ENCODE results near the gene ACSF2. TPM values are rescaled to one million over a fixed set of nuclear protein-coding genes. Genes with fewer than 3 reads are reported as not detected.

Gene ACSF2
- total and polyA plus RNA-seq, 2 of the 13 experiments (the other 11 are each of a cell fraction or from before 2014, with no cell fraction given) = 87.3 to 109 TPM

- no peak for TF ChIP-seq DNMT3B (CRISPR knock-in tag; conservative IDR thresholded peaks at IDR 0.05)
- no peak for TF ChIP-seq TP53 (CRISPR knock-in tag; conservative IDR thresholded peaks at IDR 0.05)
- TF ChIP-seq FOXC1 (CRISPR knock-in tag; IDR thresholded peaks at IDR 0.05; ENCODE audit: borderline replicate concordance) = peak; percentile 87
- TF ChIP-seq ZNF124 (CRISPR knock-in tag; IDR thresholded peaks at IDR 0.05) = peak; percentile 88
- peak; percentile 80 for TF ChIP-seq HDAC1 (CRISPR knock-in tag; IDR thresholded peaks at IDR 0.05)
- TF ChIP-seq ZNF746 (CRISPR knock-in tag; IDR thresholded peaks at IDR 0.05) = peak; percentile 74
- no peak for TF ChIP-seq ZBTB8A (CRISPR knock-in tag; IDR thresholded peaks at IDR 0.05; ENCODE audit: borderline replicate concordance, low read depth)
- TF ChIP-seq ZBTB21 (CRISPR knock-in tag; IDR thresholded peaks at IDR 0.05) = no peak
- no peak for TF ChIP-seq MTA3 (CRISPR knock-in tag; IDR thresholded peaks at IDR 0.05)
- TF ChIP-seq ATF1 (CRISPR knock-in tag; IDR thresholded peaks at IDR 0.05) = no peak
- TF ChIP-seq ZNF20 (CRISPR knock-in tag; IDR thresholded peaks at IDR 0.05) = peak; percentile 86
- TF ChIP-seq, protein P1, sequence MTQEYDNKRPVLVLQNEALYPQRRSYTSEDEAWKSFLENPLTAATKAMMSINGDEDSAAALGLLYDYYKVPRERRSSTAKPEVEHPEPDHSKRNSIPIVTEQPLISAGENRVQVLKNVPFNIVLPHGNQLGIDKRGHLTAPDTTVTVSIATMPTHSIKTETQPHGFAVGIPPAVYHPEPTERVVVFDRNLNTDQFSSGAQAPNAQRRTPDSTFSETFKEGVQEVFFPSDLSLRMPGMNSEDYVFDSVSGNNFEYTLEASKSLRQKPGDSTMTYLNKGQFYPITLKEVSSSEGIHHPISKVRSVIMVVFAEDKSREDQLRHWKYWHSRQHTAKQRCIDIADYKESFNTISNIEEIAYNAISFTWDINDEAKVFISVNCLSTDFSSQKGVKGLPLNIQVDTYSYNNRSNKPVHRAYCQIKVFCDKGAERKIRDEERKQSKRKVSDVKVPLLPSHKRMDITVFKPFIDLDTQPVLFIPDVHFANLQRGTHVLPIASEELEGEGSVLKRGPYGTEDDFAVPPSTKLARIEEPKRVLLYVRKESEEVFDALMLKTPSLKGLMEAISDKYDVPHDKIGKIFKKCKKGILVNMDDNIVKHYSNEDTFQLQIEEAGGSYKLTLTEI (CRISPR knock-in tag; conservative IDR thresholded peaks at IDR 0.05) = no peak
- TF ChIP-seq JARID2 (CRISPR knock-in tag; IDR thresholded peaks at IDR 0.05; ENCODE audit: insufficient replicate concordance) = no peak
- peak; percentile 74; the same call in 1 of the 2 replicates for TF ChIP-seq ZFP82 (CRISPR knock-in tag; IDR thresholded peaks at IDR 0.05; ENCODE audit: borderline replicate concordance)
- no peak for TF ChIP-seq ZNF672 (CRISPR knock-in tag; IDR thresholded peaks at IDR 0.05)
- 0 out of 2 replicates have a peak, but pooled peaks have one; percentile 79 for TF ChIP-seq ZSCAN5A (CRISPR knock-in tag; IDR thresholded peaks at IDR 0.05; ENCODE audit: borderline replicate concordance)
- no peak for TF ChIP-seq ZNF12 (CRISPR knock-in tag; IDR thresholded peaks at IDR 0.05)
- TF ChIP-seq, protein P2, sequence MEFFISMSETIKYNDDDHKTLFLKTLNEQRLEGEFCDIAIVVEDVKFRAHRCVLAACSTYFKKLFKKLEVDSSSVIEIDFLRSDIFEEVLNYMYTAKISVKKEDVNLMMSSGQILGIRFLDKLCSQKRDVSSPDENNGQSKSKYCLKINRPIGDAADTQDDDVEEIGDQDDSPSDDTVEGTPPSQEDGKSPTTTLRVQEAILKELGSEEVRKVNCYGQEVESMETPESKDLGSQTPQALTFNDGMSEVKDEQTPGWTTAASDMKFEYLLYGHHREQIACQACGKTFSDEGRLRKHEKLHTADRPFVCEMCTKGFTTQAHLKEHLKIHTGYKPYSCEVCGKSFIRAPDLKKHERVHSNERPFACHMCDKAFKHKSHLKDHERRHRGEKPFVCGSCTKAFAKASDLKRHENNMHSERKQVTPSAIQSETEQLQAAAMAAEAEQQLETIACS (CRISPR knock-in tag; IDR thresholded peaks at IDR 0.05) = peak; percentile 91
- TF ChIP-seq NR0B2 (CRISPR knock-in tag; IDR thresholded peaks at IDR 0.05) = peak; percentile 84; the same call in 1 of the 2 replicates
- peak; percentile 57; the same call in 1 of the 2 replicates for TF ChIP-seq SOX5 (CRISPR knock-in tag; IDR thresholded peaks at IDR 0.05; ENCODE audit: borderline replicate concordance)
- TF ChIP-seq RFXAP (CRISPR knock-in tag; IDR thresholded peaks at IDR 0.05; ENCODE audit: borderline replicate concordance) = peak; percentile 79
- TF ChIP-seq HMG20B (CRISPR knock-in tag; conservative IDR thresholded peaks at IDR 0.05) = no peak
- TF ChIP-seq ZNF468 (CRISPR knock-in tag; IDR thresholded peaks at IDR 0.05) = 0 out of 2 replicates have a peak, but pooled peaks have one; percentile 84
- peak; percentile 91 for TF ChIP-seq KAT8 (CRISPR knock-in tag; IDR thresholded peaks at IDR 0.05)
- TF ChIP-seq ZNF530 (CRISPR knock-in tag; IDR thresholded peaks at IDR 0.05; ENCODE audit: low read depth) = no peak
- peak; percentile 94 for TF ChIP-seq SKI (IDR thresholded peaks at IDR 0.05; ENCODE audit: partially characterized antibody)
Observed at GRCh38 chr17:50478391-50479381, 52.7 kb downstream of the ACSF2 start, which contains the start of gene RSAD1 (continued).

Data from HepG2 (cell line).